GM19463 (cell line): ENCODE data around the gene BMP2K.

ENCODE experiments used
- ATAC-seq: cut with Tn5 transposase; IDR thresholded peaks from one replicate; pipeline ENCODE4 v1.9.1; 2021; ENCODE audit warnings: mild to moderate bottlenecking, moderate library complexity; ENCODE audit not compliant: unreplicated experiment

Gene BMP2K

DNA sequence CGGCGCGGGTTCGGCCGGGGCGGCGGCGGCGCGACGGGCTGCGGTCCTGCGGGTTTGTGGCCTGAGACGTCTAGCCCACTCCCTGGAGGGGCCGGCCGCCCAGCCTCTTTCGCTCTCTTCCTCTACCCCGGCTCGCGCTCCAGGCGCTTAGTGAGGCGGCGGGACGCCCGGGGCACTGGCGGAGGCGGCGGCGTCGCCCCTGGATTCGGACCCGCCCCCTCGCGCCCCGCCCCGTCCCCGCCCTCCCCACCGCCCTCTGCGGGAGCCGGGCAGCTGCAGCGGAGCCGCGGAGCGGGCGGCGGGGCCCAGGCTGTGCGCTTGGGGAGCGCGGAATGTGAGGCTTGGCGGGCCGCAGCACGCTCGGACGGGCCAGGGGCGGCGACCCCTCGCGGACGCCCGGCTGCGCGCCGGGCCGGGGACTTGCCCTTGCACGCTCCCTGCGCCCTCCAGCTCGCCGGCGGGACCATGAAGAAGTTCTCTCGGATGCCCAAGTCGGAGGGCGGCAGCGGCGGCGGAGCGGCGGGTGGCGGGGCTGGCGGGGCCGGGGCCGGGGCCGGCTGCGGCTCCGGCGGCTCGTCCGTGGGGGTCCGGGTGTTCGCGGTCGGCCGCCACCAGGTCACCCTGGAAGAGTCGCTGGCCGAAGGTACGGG, at the start of gene BMP2K:
Gene BMP2K (plus strand): TSS at position 272 of the 650 bp plus-strand sequence. CDS start 194 bp downstream, at position 466.
- ATAC-seq, result peak; percentile 73

DNA sequence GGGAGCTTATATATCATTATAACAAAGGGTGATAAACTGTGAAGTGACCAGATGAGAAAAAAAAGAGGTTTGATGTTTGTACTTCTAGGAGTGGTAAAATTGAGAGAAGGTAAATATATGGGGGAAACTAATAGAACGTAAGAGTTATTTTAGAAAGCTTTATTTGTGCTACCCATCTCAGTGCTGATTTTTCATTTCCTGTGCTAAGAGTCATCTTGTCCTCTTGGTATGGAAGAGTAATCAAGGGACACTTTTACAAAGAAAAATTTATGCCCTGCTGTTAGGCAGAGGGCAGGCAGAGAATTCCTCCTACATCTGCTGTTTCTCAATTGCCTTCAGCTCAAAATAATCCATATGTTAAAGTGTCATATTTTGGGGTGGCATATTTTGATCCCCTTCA, 49.6 kb upstream of the BMP2K start:
- ATAC-seq, result no peak

DNA sequence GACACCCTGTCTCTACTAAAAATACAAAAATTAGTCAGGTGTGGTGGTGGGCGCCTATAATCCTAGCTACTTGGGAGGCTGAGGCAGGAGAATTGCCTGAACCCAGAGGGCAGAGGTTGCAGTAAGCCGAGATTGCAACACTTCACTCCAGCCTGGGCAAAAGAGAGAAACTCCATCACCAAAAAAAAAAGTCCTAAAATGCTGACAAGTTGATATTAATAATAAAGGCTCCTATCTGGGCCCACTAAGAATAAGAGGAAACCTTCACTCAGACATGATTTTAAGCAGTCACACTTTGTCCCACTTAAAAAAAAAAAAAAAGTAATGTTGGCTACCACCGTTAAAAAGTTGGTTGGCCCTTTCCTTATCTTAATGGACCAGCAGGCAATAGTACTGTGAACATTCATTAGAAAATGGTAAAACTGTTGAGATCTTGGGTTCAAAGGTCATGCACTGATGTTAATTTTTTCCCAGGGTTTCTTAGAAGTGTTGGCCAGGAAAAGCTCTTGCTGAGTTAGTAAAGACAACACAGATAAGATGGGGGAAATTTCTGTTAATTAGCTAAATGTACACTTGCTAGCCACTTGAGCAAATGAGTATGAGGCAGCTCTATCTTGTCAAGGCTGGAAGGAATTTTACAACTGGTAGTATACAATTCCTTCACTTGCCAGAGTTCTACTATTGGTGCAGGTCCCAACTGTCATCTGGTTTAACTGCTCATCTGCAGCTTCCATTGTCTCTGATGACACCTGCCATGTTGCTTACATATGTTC, 43.6 kb upstream of the BMP2K start:
- ATAC-seq, result no peak

DNA sequence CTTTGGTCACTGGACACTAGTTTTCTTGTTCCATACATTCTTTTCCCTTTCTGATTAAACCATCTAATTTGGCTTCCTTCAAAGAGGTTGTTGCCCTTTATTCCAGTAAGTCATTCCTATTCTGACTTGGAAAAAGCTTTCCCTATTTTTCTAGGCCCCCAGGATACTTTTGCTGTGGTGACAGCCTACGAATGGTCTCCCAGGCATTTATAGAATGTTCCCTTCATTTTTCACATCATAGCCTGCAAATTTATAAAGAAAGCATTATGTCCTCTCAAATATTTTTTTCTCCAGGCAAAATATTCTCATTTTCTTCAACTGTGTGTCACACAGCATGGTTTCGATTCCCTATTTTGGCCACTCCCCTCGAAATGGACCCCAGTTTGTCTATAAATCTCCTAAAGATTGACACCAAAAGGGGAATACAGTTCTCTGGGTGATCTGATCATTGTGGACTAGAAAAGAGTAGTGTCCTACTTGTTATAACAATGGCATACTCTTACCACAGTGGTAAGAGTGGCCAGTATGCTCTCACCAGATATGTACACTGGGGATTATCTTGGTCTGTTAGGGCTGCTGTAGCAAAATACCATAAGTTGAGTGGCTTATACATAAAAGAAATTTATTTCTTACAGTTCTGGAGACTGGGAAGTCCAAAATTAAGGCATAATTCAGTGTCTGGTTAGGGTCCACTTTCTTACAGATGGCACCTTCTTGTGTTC, 41.5 kb upstream of the BMP2K start:
- ATAC-seq, result no peak

DNA sequence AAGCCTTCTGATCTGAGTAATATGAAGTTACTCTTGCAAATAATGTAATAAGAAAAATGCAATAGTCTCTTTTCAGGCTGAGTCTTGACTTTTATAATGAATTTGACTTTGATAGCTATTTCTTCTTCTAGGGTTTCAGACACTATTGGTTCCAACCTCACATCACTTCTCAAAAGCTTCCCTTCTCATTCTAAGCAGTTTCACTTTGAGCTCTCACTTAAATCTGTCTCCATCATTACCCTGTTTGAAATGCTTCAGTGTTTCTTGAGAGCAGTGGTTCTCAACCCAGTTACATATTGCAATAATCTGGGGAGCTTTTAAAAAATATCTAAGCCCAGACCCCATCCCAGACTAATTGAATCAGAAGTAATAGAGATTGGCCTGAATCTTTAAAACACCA, 40.5 kb upstream of the BMP2K start:
- peak; percentile 67 for ATAC-seq

DNA sequence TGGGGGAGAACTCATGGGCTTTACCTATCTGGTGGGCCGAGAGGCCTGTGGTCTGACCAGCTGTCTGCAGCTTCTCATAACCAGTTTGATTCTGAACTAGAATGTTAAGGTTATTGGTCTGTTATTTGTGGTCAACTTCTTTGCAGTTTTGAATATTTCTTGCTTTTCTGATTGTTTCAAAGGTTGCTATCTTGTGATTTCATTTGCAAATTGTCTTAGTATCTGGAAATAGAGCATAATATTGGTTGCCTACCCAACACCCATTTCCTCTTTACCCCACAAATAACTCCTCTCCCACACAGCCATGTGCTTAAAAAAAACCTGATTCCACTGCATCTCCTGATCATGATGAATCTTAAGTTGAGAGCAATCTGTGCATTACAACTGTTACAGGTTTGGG, 39.1 kb upstream of the BMP2K start:
- ATAC-seq, result peak; percentile 53

DNA sequence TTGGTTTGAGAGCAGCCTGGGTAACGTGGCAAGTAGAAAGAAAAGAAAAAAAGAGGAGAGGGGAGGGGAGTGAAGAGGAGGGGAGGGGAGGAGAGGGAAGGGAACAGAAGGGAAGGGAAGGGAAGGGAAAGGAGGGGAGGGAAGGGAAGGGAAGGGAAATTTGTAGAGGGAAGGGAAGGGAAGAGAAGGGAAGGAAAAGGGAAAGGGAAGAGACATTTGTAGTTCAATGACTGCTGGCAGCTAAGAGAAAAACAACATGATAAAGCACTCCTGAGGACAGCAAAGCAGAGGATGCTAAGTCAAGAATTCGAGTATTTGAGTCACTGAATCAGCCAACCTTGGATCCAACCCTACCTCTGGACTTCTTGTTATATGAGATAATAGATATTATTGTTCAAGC, 38.2 kb upstream of the BMP2K start:
- no peak for ATAC-seq

DNA sequence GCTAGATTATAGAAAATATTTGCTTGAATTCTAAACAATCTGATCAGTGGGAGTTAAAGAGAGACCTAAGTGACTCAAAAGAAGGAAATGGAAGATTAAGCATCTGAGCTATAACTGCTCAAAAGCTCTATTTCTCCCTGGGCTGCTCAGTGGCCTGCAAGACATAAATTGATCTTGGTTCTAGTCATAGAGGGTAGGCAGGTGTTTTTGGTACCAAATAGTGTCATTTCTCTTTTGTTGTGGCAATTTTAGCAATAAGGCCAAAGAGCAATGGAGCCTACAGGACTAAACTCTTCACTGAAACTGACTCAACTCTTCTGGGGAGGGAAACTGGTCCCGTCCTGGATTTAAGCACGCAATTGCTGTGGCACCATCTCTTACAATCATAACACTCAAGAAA, 33.9 kb upstream of the BMP2K start:
- no peak for ATAC-seq

DNA sequence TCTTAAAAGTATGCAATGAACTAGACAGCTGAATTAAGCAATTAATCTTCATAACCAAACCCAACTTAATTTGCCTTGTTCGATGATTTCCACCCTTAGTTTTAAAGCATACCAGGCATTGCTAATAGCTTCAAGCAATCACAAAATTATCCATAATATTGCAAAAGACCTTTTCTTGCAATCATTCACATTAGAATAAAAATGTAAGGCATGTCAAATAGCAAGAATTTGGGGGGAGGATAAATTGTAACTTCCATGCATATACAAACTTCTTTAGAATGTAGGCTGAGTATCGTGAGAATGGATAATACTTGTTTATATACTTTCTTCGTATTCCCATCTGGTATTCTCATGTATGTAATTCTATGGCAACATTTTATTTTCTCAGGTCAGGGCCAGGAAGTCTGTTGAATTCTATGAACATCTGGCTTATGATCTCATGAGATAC, 28.7 kb upstream of the BMP2K start:
- ATAC-seq, result no peak

DNA sequence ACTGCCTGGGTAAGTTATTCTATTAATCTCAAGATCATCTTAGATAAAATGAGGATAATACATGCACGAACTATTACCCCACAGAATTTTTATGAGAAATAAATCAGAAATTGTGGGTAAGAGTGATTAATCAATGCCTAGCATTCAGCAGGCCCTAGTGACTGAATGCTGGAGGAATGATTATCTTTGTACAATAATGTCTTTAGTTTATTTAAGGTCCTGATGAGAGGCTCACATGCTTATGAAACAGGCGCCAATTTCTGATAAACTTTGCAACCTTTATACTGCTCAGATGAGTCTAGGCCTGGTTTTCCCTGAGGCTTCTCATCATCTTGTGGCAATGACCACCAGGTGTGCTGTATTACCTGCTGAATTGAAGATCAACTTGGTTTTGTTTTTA, 27.8 kb upstream of the BMP2K start:
- no peak for ATAC-seq

DNA sequence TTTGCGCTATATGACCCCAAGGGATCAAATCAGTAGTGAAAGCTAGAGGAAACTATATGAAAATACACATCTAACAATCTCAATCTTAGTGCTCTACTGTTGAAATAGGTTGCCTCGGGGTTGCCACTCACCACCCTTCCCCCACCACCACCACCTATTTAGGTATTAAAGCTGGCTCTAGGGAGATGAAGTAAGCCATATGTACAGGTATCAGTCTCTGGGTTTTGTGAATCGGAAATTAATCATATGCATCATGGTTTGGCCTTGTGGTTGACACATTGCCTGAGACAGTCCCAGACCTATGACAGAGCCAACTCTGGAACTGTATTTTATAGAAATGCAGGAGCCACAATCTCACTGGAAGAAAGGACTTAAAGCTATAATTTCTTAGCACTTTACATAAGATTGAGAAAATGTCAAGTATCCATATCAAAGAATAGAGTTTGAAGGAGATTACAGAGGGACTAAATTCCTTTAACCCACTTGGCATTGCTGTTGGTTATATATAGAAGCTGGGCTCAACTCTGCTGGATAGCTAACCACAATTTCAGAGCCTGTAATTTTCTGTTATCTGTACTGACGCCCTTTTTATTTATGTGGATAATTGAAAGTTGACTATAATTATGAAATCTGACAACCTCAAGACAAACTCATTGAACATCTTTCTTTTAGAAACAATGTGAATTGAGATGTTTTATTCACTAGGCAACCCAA, 26.7 kb upstream of the BMP2K start:
- ATAC-seq, result peak; percentile 35

DNA sequence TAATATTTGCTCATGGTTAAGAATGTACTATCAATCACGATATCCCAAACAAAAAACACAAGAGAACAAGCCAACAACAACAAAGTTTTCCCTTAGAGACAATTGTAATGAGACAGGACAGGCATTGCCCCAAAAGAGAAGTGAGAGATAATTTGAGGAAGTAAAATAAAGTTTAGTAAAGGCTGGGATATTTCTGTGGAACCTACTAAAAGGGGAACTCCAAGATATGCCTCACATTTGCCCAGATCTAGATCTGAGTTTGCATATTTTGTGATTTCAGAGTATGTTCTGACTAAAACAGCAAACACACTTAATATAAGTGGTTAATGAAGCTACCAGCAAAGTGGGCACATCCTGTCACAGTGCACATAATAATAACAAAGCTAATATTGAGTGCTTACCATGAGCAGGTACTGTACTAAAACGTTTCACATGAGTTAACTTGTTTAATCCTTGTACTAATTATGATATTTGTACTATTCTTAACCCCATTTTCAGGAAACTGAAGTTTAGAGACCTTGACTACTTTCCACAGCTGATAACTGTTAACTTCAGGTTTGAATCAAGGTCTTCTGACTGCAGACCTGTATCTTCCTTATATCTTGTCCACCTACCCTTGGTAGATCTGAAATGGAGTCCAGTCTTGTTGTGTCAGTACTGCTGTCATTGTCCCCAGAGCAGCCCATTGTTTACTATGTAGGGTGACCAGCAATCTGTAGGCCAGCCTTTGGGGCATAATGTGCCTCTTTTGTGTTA, 26.0 kb upstream of the BMP2K start:
- ATAC-seq, result peak; percentile 86

DNA sequence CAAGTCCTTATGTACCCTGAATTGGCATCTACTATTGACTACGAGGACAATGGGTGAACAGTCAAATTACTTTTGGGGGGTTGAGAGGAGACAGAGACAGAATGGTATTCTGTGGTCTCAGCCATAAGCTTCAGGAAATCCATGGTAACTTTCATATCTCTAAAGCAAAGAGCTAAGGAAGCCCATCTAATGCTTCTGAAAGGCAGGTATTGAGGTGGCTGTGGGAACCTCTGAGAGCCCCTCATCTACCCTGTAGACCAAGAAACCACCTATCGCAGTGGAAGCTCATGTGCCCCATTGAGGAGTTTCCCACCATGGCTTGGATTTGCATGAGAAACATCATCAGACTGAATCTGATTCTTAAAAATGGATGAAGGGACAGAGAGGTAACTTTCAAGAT, 23.1 kb upstream of the BMP2K start:
- peak; percentile 14 for ATAC-seq

DNA sequence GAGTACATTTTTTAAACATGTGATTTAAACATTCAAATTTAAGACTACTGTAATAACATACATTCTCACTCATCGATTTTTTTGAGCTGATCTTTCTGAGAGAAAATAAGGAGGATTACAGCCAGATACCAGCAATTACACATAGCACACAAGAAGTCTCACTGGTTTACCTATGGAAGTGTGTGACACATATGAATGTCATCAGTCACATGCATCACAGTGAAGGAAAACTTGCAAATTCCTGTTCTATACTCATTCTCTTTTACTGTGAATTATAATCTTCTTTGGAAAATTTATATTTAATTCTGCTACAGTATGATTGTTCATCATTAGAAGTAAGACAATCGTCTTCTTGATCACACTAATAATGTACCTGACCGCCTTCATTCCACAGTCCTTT, 21.3 kb upstream of the BMP2K start:
- ATAC-seq, result no peak

DNA sequence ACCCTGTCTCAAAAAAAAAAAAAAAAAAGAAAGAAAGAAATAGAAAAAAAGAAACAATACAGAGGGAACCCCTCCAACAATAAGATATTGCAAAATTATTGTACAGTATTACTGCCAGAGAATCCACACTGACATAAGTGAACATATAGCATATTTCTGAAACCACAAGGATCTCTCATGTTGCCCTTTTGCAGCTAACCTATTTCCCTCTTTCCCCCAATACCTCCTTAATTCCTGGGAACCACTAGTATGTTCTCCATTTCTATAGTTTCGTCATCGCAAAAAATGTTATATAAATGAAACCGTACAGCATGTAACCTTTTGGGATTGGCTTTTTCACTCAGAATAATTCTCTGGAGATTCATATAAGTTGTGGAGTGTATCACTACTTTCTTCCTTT, 20.0 kb upstream of the BMP2K start:
- no peak for ATAC-seq

DNA sequence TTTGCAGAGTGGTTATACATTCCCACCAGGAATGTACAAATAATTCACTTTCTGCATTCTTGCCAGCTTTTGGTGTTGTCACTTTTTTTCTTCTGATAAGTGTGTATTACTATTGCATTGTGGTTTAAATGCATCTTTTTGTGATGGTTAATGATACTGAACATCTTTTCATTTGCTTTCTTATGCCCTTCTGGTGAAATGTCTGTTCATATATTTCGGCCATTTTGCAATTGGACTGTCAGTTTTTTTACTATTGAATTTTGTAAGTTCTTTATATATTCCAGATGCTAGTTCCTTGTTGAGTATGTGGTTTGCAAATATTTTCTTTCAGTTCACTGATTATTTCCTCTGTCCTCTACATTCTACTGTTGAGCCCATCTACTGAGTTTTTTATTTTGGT, 19.4 kb upstream of the BMP2K start:
- ATAC-seq, result no peak

DNA sequence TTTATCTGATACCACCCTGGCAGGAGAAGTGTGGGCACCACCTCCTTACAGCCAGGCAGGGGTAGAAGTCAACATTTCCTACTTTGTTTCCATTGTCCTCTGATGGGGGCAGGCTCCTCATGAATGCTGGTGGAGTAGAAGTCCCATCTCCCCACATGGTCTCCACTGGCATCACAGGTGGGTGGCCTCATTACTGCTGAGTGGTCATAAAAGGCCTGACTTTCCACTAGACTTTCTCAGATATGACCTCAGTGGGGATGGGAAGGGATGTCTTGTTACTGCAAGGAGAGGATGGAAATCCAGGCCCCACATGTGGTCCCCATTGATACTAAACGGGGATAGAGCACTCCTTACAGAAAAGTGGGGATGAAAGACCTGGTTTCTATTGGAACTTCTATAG, 18.6 kb upstream of the BMP2K start:
- ATAC-seq, result no peak

DNA sequence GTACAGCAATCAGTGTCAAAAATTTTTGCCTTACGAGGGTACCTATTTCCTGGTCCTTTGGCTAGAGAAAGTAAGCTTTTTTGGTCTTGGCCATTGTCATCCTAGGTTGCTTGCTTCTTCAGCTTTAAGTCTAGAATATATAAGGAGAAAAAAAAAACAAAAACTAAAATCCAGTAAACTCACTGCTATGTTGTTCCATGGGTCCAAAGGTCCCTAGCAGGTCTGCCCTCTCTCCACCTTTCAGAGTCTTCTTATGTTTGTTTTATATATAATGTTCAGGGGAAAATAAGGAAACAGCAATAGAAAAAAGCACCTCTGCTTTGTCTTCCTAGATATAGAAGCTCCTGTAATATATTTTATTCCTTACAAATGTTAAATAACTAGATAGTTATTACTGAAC, 18.1 kb upstream of the BMP2K start:
- ATAC-seq, result no peak

DNA sequence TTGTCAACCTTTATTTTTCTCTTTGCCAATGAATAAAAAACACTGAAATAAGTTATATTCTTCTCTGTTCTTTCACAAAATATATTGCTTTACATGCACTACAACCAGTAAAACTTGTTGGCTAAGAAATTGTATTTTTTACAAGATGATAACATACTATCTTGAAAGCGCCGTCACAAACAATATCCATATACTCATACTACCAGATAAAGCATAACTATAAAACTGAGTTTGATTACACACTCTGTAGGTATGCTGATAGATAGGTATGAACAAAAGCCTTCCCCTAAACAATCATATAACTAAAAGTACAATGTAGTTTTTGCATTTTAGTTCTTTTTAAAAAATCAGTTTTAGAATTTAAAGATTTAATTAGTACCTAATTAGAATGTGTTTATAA, 13.6 kb upstream of the BMP2K start:
- no peak for ATAC-seq

DNA sequence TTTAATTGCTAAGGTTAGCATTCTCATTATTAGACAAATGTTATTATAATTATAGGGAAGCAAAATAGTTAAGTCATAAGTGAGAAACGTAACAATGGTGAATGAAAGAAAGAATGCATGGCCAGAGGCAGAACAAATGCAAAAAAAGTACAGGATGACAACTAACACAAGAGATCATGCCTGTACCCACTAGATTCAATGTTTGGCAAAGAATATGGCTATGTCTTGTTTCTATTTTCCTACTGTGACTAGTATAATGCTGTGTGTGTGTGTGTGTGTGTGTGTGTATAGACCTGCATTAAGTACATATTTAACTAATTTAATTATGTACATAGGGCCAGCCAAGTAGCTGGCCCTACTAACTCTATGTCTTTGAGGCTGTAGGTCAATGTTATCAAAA, 12.9 kb upstream of the BMP2K start:
- no peak for ATAC-seq
